Neural progenitor cell (in vitro differentiated cells): ENCODE data around the gene MRPS18B.

Experiments
- CTCF ChIP-seq: fragments of 200-600 bp; sonication (generic); IDR thresholded peaks from 2 replicates; pipeline ENCODE4 v1.5.1; 2017; ENCODE audit warnings: antibody characterized with exemption, mild to moderate bottlenecking
- EZH2 ChIP-seq: fragments of 200-600 bp; sonication (generic); IDR thresholded peaks from 2 replicates; pipeline ENCODE4 v1.6.1; 2017; ENCODE audit warnings: antibody characterized with exemption, mild to moderate bottlenecking, moderate library complexity

- TF ChIP-seq CTCF (no peak), EZH2 (no peak)
Observed at GRCh38 chr6:30589754-30590358, 27.8 kb upstream of the MRPS18B start.
